Measurements from ENCODE around the gene HCN4. TPM values are rescaled to one million over a fixed set of nuclear protein-coding genes. Genes with fewer than 3 reads are reported as not detected.

HCN4 gene
- total and polyA plus RNA-seq, 2 donors (not counting 3 experiments of a cell fraction or from before 2014, with no cell fraction given), result 0.01 TPM; not detected in 1

GRCh38 chr15:73331991-73332925 is 36.5 kb downstream of the HCN4 start:
- BruUV-seq (replicated peaks), result no TSS peak
- no peaks in the 10 kb centered on the region for H3K27me3 ChIP-seq (ENCODE audit: control insufficient read depth in 2 of 2, insufficient read depth in 2 of 2, low read length in 2 of 2)
- no peak overlapping the region for H3K4me2 ChIP-seq (ENCODE audit: insufficient read depth, low read length)
- no peaks in the 10 kb centered on the region for H3K4me1 ChIP-seq (ENCODE audit: control insufficient read depth, extremely low read depth, insufficient read depth, low read length)
- no peaks in the 10 kb centered on the region for H4K20me1 ChIP-seq (replicated peaks; ENCODE audit: control insufficient read depth, extremely low read depth, insufficient read depth, low read length)
- dilution Hi-C loops (cut with MboI; ENCODE audit: extremely low pct_ligation_motif_present, low sequenced_read_pairs), result no loop called here
- H3K9me1 ChIP-seq (replicated peaks; ENCODE audit: control insufficient read depth, extremely low read depth, insufficient read depth, low read length), result no peaks in the 10 kb centered on the region
- intact Hi-C loops (cut with micrococcal nuclease), result no loop called here
- ChIA-PET CTCF (interaction anchor here (1.1 kb wide), 1 partner anchor 48 kb away, joined by 3 read pairs; no protein-coding TSS in a partner anchor), POLR2A (no interaction called here)
- H3K9me3 ChIP-seq (replicated peaks; ENCODE audit: control insufficient read depth, insufficient read depth, low read length), result no peaks in the 10 kb centered on the region
- no peak overlapping the region for H3K4me3 ChIP-seq (replicated peaks in 1 of 3; ENCODE audit: insufficient read depth in 1 of 3, low read depth in 1 of 3, low read length in 3 of 3)
- no peak overlapping the region for H2AFZ ChIP-seq (ENCODE audit: low read depth, low read length)
- no peak overlapping the region for H3K9ac ChIP-seq (replicated peaks; ENCODE audit: extremely low read depth, insufficient read depth, low read length)
- FAIRE-seq (no peak), DNase-seq (ENCODE audit: low read depth, low spot score) (no peak)
- H3K27ac ChIP-seq (ENCODE audit: insufficient read depth, low read depth, low read length), result no peak overlapping the region
- H3K79me2 ChIP-seq (ENCODE audit: control insufficient read depth, insufficient read depth, low read length), result no peaks in the 10 kb centered on the region
- H3K36me3 ChIP-seq (ENCODE audit: control insufficient read depth in 2 of 2, extremely low read depth in 1 of 2, insufficient read depth in 2 of 2, low read length in 2 of 2), result no peaks in the 10 kb centered on the region
- no peak for TF ChIP-seq MYC (IDR thresholded peaks at IDR 0.05; ENCODE audit: low read depth, low read length)
- no peak for TF ChIP-seq CTCF (IDR thresholded peaks at IDR 0.05; ENCODE audit: extremely low read depth in 1 of 2, insufficient read depth in 1 of 2, low read depth in 1 of 2, low read length in 2 of 2)
- TF ChIP-seq FOS (IDR thresholded peaks at IDR 0.05; ENCODE audit: borderline replicate concordance, insufficient read depth, low read length), result no peak
- TF ChIP-seq JUN (IDR thresholded peaks at IDR 0.05; ENCODE audit: borderline replicate concordance, insufficient read depth, insufficient read length, low read depth), result no peak
- no peak for TF ChIP-seq MAX (IDR thresholded peaks at IDR 0.05; ENCODE audit: insufficient read depth, insufficient read length)
- no peak for TF ChIP-seq EZH2 (IDR thresholded peaks at IDR 0.05; ENCODE audit: borderline replicate concordance, low read depth, low read length, severe bottlenecking)
- TF ChIP-seq POLR2A (IDR thresholded peaks at IDR 0.05; ENCODE audit: low read depth, low read length), result no peak
- no peak for TF ChIP-seq POLR2AphosphoS5 (IDR thresholded peaks at IDR 0.05; ENCODE audit: insufficient read depth, low read depth, low read length)

All from endothelial cell of umbilical vein (primary cell).